HCT116 (cell line): ENCODE data around the gene ATP6V0D1. TPM values are rescaled to one million over a fixed set of nuclear protein-coding genes. Genes with fewer than 3 reads are reported as not detected.

Source experiments
- ATAC-seq: fragments of 200-7000 bp; cut with Tn5 transposase; 2 replicates; pipeline ENCODE4 v1.9.1; 2020; ENCODE audit warnings: mild to moderate bottlenecking, moderate library complexity
- BruUV-seq: library from RNA; stranded (reverse); fragments of 400-500 nt; replicated peaks from 2 replicates; lab custom pipeline; 2021; lab: Mats Ljungman, UMichigan
- CTCF ChIA-PET: fragments of 300-600 bp; sonication (Branson Sonifier 250); formaldehyde crosslinking; loops from one replicate; lab custom pipeline; 2021; ENCODE audit warnings: antibody characterized with exemption; lab: Charles Lee
- POLR2A ChIA-PET: fragments of 300-600, 350-600 bp; sonication (Branson Sonifier 250); formaldehyde crosslinking; loops from one replicate; lab custom pipeline; 2021; ENCODE audit warnings: antibody characterized with exemption; lab: Charles Lee
- RAD21 ChIA-PET, 2 experiments: fragments of 300-600 bp; sonication (Branson Sonifier 250); formaldehyde crosslinking; loops; one replicate each; lab custom pipeline; 2023; ENCODE audit warnings: low total read pairs in 2 of 2; ENCODE audit not compliant: uncharacterized antibody in 2 of 2, unreplicated experiment in 2 of 2, low non-redundant PET in 1 of 2; lab: Charles Lee
- DNase-seq: peaks from one replicate; pipeline ENCODE4 v3.0.0-alpha.2; 2010; ENCODE audit warnings: low read depth, low spot score
- H2AFZ ChIP-seq: fragments of 200-600 bp; shearing (Covaris generic), sonication (generic); 2 replicates; pipeline ENCODE4 v1.6.1; 2017; ENCODE audit warnings: low read depth, mixed run types, mixed read lengths, antibody characterized with exemption, low read length; ENCODE audit not compliant: poor library complexity, severe bottlenecking
- H3K27ac ChIP-seq: 2 replicates; pipeline ENCODE4 v1.5.1; 2012; ENCODE audit warnings: low read depth, low read length
- H3K27me3 ChIP-seq: fragments of 200-600 bp; sonication (generic); 2 replicates; pipeline ENCODE4 v1.6.1; 2016; ENCODE audit warnings: mixed run types, low read length, mixed read lengths; ENCODE audit not compliant: insufficient read depth
- H3K36me3 ChIP-seq, 2 experiments: fragments of 200-500 bp in 1 of 2; fragments of 200-600 bp in 1 of 2; sonication (Bioruptor generic) in 1 of 2; sonication (generic) in 1 of 2; 2 replicates each; pipeline versions ENCODE4 v1.5.1 to v1.6.1; 2014 to 2016; ENCODE audit warnings: low read length in 2 of 2, inconsistent platforms in 1 of 2, mixed read lengths in 1 of 2, mixed run types in 1 of 2; ENCODE audit not compliant: insufficient read depth in 2 of 2, control insufficient read depth in 1 of 2
- H3K4me1 ChIP-seq, 2 experiments: fragments of 200-600 bp in 1 of 2; sonication (generic) in 1 of 2; 2 replicates each; pipeline versions ENCODE4 v1.5.1 to v1.6.1; 2012 to 2017; ENCODE audit warnings: low read length in 2 of 2, inconsistent platforms in 1 of 2, mild to moderate bottlenecking in 1 of 2, mixed read lengths in 1 of 2, mixed run types in 1 of 2, moderate library complexity in 1 of 2; ENCODE audit not compliant: insufficient read depth in 2 of 2, control insufficient read depth in 1 of 2
- H3K4me2 ChIP-seq: fragments of 200-600 bp; sonication (generic); 2 replicates; pipeline ENCODE4 v1.6.1; 2017; ENCODE audit warnings: mixed run types, low read length, mixed read lengths
- H3K4me3 ChIP-seq, 2 experiments: fragments of 200-600 bp in 1 of 2; sonication (generic) in 1 of 2; replicated peaks in 1 of 2; 2 replicates each; pipeline ENCODE4 v1.5.1; 2011 to 2016; ENCODE audit warnings: low read length in 2 of 2, control low read depth in 1 of 2, low read depth in 1 of 2, mild to moderate bottlenecking in 1 of 2, mixed read lengths in 1 of 2, mixed run types in 1 of 2
- H3K79me2 ChIP-seq: fragments of 200-600 bp; sonication (generic); 2 replicates; pipeline ENCODE4 v1.6.1; 2017; ENCODE audit warnings: mild to moderate bottlenecking, mixed run types, low read length, moderate library complexity, mixed read lengths; ENCODE audit not compliant: insufficient read depth
- H3K9ac ChIP-seq: fragments of 200-600 bp; sonication (generic); 2 replicates; pipeline ENCODE4 v1.6.1; 2016; ENCODE audit warnings: low read length, mixed read lengths
- H3K9me2 ChIP-seq: fragments of 200-600 bp; sonication (generic), shearing (Covaris generic); 2 replicates; pipeline ENCODE4 v1.6.1; 2017; ENCODE audit warnings: mixed run types, mild to moderate bottlenecking, moderate library complexity; ENCODE audit not compliant: insufficient read depth
- H3K9me3 ChIP-seq, 2 experiments: fragments of 200-500 bp in 1 of 2; fragments of 200-600 bp in 1 of 2; sonication (Bioruptor generic) in 1 of 2; sonication (generic) in 1 of 2; 2 replicates each; pipeline ENCODE4 v1.6.1; 2014 to 2017; ENCODE audit warnings: low read length in 2 of 2, mixed read lengths in 2 of 2, inconsistent platforms in 1 of 2, low read depth in 1 of 2, mild to moderate bottlenecking in 1 of 2, mixed run types in 1 of 2, moderate library complexity in 1 of 2; ENCODE audit not compliant: control insufficient read depth in 1 of 2, insufficient read depth in 1 of 2
- H4K20me1 ChIP-seq: fragments of 200-600 bp; sonication (generic), shearing (Covaris generic); 2 replicates; pipeline ENCODE4 v1.6.1; 2017; ENCODE audit warnings: mixed run types, mild to moderate bottlenecking, moderate library complexity; ENCODE audit not compliant: insufficient read depth
- CEBPB ChIP-seq: IDR thresholded peaks from 2 replicates; pipeline ENCODE4 v1.6.1; 2012; ENCODE audit warnings: low read depth
- EGR1 ChIP-seq: IDR thresholded peaks from 2 replicates; pipeline ENCODE4 v1.6.1; 2012; ENCODE audit warnings: low read depth
- ELF1 ChIP-seq: IDR thresholded peaks from 2 replicates; pipeline ENCODE4 v1.6.1; 2012; ENCODE audit warnings: low read depth, borderline replicate concordance
- EZH2phosphoT487 ChIP-seq: fragments of 200-600 bp; IDR thresholded peaks from 2 replicates; pipeline ENCODE4 v1.6.1; 2018; ENCODE audit warnings: antibody characterized with exemption, borderline replicate concordance
- FOSL1 ChIP-seq: IDR thresholded peaks from 2 replicates; pipeline ENCODE4 v1.6.1; 2012; ENCODE audit warnings: low read depth
- JUND ChIP-seq: IDR thresholded peaks from 2 replicates; pipeline ENCODE4 v1.6.1; 2012
- POLR2A ChIP-seq: IDR thresholded peaks from 2 replicates; pipeline ENCODE4 v1.7.0; 2011; ENCODE audit warnings: borderline replicate concordance; ENCODE audit not compliant: insufficient read depth, insufficient read length; ENCODE audit errors: extremely low read depth
- POLR2AphosphoS5 ChIP-seq: IDR thresholded peaks from 2 replicates; pipeline ENCODE4 v1.6.1; 2011; ENCODE audit warnings: mild to moderate bottlenecking, low read depth, low read length, moderate library complexity
- SIN3A ChIP-seq: IDR thresholded peaks from 2 replicates; pipeline ENCODE4 v1.6.1; 2012; ENCODE audit warnings: low read depth
- SP1 ChIP-seq: IDR thresholded peaks from 2 replicates; pipeline ENCODE4 v1.6.1; 2012; ENCODE audit warnings: low read depth
- SRF ChIP-seq: IDR thresholded peaks from 2 replicates; pipeline ENCODE4 v1.6.1; 2012; ENCODE audit warnings: low read depth
- ZFX ChIP-seq: fragments of 450-650 bp; IDR thresholded peaks from 2 replicates; pipeline ENCODE4 v1.6.1; 2017
- ZNF274 ChIP-seq: fragments of 200-500 bp; sonication (Bioruptor generic); IDR thresholded peaks from 2 replicates; pipeline ENCODE4 v1.6.1; 2014; ENCODE audit warnings: mild to moderate bottlenecking, low read depth, low read length, inconsistent platforms
- intact Hi-C: fragments of 100-400 bp; cut with micrococcal nuclease; formaldehyde crosslinking; loops from 2 replicates; pipeline ENCODE4 v1.10.0; 2022
- total RNA-seq: library from RNA; stranded (reverse); gene quantifications from one replicate; pipeline ENCODE4 v1.2.1, GENCODE V29; 2021; ENCODE audit not compliant: unreplicated experiment
- TF ChIP-seq, protein P1 (sequence below): IDR thresholded peaks from 2 replicates; pipeline ENCODE4 v1.6.1; 2012
- TF ChIP-seq, protein P2 (sequence below): IDR thresholded peaks from 2 replicates; pipeline ENCODE4 v1.6.1; 2012
- TF ChIP-seq, protein P3 (sequence below), 3 experiments: fragments of 200-600 bp in 1 of 3; sonication (generic) in 1 of 3; IDR thresholded peaks in 2 of 3; conservative IDR thresholded peaks in 1 of 3; 2 replicates each; pipeline ENCODE4 v1.5.1; 2012 to 2017; ENCODE audit warnings: low read depth in 2 of 3, low read length in 2 of 3, antibody characterized with exemption in 1 of 3, borderline replicate concordance in 1 of 3, control low read depth in 1 of 3, mild to moderate bottlenecking in 1 of 3, mixed read lengths in 1 of 3, mixed run types in 1 of 3, moderate library complexity in 1 of 3; ENCODE audit not compliant: insufficient read depth in 1 of 3

The ATP6V0D1 gene
- total RNA-seq, 1 experiment from 2014 or later = 36.6 TPM

DNA sequence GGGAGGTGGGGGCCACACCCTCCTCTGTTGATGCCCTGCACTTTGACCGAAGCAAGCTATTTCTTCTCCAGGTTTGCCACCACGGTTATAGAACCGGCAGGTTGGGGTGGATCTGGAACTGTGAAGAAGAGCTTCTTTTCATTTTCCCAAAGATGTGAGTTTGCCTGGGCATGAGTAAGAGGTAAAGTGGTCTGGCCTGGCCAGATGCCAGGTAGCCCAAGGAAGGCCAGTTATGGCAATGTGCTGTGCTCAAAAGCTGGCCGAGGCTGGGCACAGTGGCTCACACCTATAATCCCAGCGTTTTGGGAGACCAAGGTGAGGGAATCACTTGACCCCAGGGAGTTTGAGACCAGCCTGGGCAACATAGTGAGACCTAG lies 18.7 kb downstream of the ATP6V0D1 start:
- H3K4me1 ChIP-seq = peaks cover 6 to 19% of the 10 kb centered on the region in 2 experiments; a peak in 3 of 4 replicates
- no peak overlapping the region for H3K9ac ChIP-seq
- CTCF ChIA-PET = interaction anchor here (1.1 to 2.5 kb wide), 3 partner anchors 16 to 34 kb away, joined by 3 to 7 read pairs (median 3); no protein-coding TSS in a partner anchor
- H3K4me2 ChIP-seq = no peak overlapping the region
- BruUV-seq = no TSS peak
- RAD21 ChIA-PET = no interaction called here
- no peaks in the 10 kb centered on the region for H4K20me1 ChIP-seq
- H3K4me3 ChIP-seq = no peak overlapping the region
- POLR2A ChIA-PET = no interaction called here
- ATAC-seq (no peak), DNase-seq (no peak)
- H3K27me3 ChIP-seq = no peaks in the 10 kb centered on the region
- no peaks in the 10 kb centered on the region for H3K36me3 ChIP-seq
- no peaks in the 10 kb centered on the region for H3K9me2 ChIP-seq
- no peaks in the 10 kb centered on the region for H3K9me3 ChIP-seq
- intact Hi-C loops = no loop called here
- TF ChIP-seq FOSL1 (no peak), EGR1 (no peak), CEBPB (no peak), ZFX (no peak), JUND (no peak), SIN3A (no peak), POLR2AphosphoS5 (no peak), SP1 (no peak), POLR2A (no peak), ZNF274 (no peak), SRF (no peak), EZH2phosphoT487 (no peak), ELF1 (no peak)
- TF ChIP-seq, protein P1, sequence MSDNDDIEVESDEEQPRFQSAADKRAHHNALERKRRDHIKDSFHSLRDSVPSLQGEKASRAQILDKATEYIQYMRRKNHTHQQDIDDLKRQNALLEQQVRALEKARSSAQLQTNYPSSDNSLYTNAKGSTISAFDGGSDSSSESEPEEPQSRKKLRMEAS = no peak
- TF ChIP-seq, protein P2, sequence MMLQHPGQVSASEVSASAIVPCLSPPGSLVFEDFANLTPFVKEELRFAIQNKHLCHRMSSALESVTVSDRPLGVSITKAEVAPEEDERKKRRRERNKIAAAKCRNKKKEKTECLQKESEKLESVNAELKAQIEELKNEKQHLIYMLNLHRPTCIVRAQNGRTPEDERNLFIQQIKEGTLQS = no peak
- TF ChIP-seq, protein P3, sequence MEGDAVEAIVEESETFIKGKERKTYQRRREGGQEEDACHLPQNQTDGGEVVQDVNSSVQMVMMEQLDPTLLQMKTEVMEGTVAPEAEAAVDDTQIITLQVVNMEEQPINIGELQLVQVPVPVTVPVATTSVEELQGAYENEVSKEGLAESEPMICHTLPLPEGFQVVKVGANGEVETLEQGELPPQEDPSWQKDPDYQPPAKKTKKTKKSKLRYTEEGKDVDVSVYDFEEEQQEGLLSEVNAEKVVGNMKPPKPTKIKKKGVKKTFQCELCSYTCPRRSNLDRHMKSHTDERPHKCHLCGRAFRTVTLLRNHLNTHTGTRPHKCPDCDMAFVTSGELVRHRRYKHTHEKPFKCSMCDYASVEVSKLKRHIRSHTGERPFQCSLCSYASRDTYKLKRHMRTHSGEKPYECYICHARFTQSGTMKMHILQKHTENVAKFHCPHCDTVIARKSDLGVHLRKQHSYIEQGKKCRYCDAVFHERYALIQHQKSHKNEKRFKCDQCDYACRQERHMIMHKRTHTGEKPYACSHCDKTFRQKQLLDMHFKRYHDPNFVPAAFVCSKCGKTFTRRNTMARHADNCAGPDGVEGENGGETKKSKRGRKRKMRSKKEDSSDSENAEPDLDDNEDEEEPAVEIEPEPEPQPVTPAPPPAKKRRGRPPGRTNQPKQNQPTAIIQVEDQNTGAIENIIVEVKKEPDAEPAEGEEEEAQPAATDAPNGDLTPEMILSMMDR (IDR thresholded peaks at IDR 0.05 in 2 of 3, conservative IDR thresholded peaks at IDR 0.05 in 1 of 3; ENCODE audit: borderline replicate concordance in 1 of 3, insufficient read depth in 1 of 3, low read depth in 2 of 3, low read length in 2 of 3) = no peak
- no peak overlapping the region for H3K27ac ChIP-seq
- H3K79me2 ChIP-seq = peaks cover 10% of the 10 kb centered on the region; the same call in 1 of the 2 replicates
- no peak overlapping the region for H2AFZ ChIP-seq
